H9 (cell line): ENCODE results near the gene MAP7. TPM values are rescaled to one million over a fixed set of nuclear protein-coding genes. Genes with fewer than 3 reads are reported as not detected.
"Not testable (repeated sequence)": the region's sequence is repeated elsewhere in the genome, so short reads cannot be mapped to it uniquely, and the experiment has no call there.

Experiments used
- DNase-seq: peaks from one replicate; pipeline ENCODE4 v3.0.0-alpha.2; 2017
- H2AFZ ChIP-seq: one replicate; pipeline ENCODE4 v1.6.1; 2013; ENCODE audit warnings: mild to moderate bottlenecking, low read length, control low read depth, moderate library complexity
- H2AK5ac ChIP-seq: 2 replicates; pipeline ENCODE4 v1.6.1; 2013; ENCODE audit warnings: low read length, control low read depth, mixed read lengths; ENCODE audit not compliant: insufficient read length
- H2BK120ac ChIP-seq: one replicate; pipeline ENCODE4 v1.6.1; 2013; ENCODE audit warnings: low read depth, mild to moderate bottlenecking, low read length, control low read depth, inconsistent platforms; ENCODE audit not compliant: poor library complexity, severe bottlenecking
- H2BK12ac ChIP-seq: 2 replicates; pipeline ENCODE4 v1.6.1; 2013; ENCODE audit warnings: low read length, control low read depth, mixed read lengths, low read depth; ENCODE audit not compliant: insufficient read length
- H2BK15ac ChIP-seq: 2 replicates; pipeline ENCODE4 v1.6.1; 2013; ENCODE audit warnings: low read depth, low read length, control low read depth
- H2BK20ac ChIP-seq: one replicate; pipeline ENCODE4 v1.6.1; 2013; ENCODE audit warnings: low read depth, mild to moderate bottlenecking, low read length, control low read depth, inconsistent platforms; ENCODE audit not compliant: poor library complexity, severe bottlenecking
- H2BK5ac ChIP-seq: 2 replicates; pipeline ENCODE4 v1.6.1; 2013; ENCODE audit warnings: low read length, control low read depth, mixed read lengths; ENCODE audit not compliant: insufficient read length
- H3K14ac ChIP-seq: 2 replicates; pipeline ENCODE4 v1.6.1; 2013; ENCODE audit warnings: low read length, control low read depth; ENCODE audit not compliant: insufficient read depth
- H3K18ac ChIP-seq: 2 replicates; pipeline ENCODE4 v1.6.1; 2013; ENCODE audit warnings: low read depth, mild to moderate bottlenecking, mixed read lengths, low read length, control low read depth; ENCODE audit not compliant: insufficient read length
- H3K23ac ChIP-seq: 2 replicates; pipeline ENCODE4 v1.6.1; 2013; ENCODE audit warnings: low read length, control low read depth, mixed read lengths, low read depth; ENCODE audit not compliant: insufficient read length
- H3K23me2 ChIP-seq: 2 replicates; pipeline ENCODE4 v1.6.1; 2013; ENCODE audit warnings: low read depth, mild to moderate bottlenecking, mixed read lengths, low read length, control low read depth; ENCODE audit not compliant: insufficient read length, poor library complexity, severe bottlenecking
- H3K27ac ChIP-seq: 2 replicates; pipeline ENCODE4 v1.5.1; 2013; ENCODE audit warnings: low read length, control low read depth, mixed read lengths, low read depth; ENCODE audit not compliant: insufficient read length
- H3K27me3 ChIP-seq: 2 replicates; pipeline ENCODE4 v1.6.1; 2013; ENCODE audit warnings: low read length, control low read depth, inconsistent platforms; ENCODE audit not compliant: insufficient read depth
- H3K4ac ChIP-seq: 2 replicates; pipeline ENCODE4 v1.6.1; 2013; ENCODE audit warnings: low read depth, mild to moderate bottlenecking, control low read depth, inconsistent platforms, low read length, moderate library complexity
- H3K4me1 ChIP-seq: 2 replicates; pipeline ENCODE4 v1.6.1; 2013; ENCODE audit warnings: low read length, control low read depth, inconsistent platforms; ENCODE audit not compliant: insufficient read depth
- H3K4me2 ChIP-seq: 2 replicates; pipeline ENCODE4 v1.6.1; 2013; ENCODE audit warnings: low read length, control low read depth, mixed read lengths; ENCODE audit not compliant: insufficient read length, insufficient read depth
- H3K56ac ChIP-seq: 2 replicates; pipeline ENCODE4 v1.6.1; 2013; ENCODE audit warnings: low read depth, mild to moderate bottlenecking, mixed read lengths, low read length, control low read depth; ENCODE audit not compliant: insufficient read length
- H3K79me1 ChIP-seq: 2 replicates; pipeline ENCODE4 v1.6.1; 2013; ENCODE audit warnings: low read depth, mild to moderate bottlenecking, moderate library complexity, low read length, control low read depth, inconsistent platforms; ENCODE audit not compliant: insufficient read depth, poor library complexity, severe bottlenecking
- H3K79me2 ChIP-seq: 2 replicates; pipeline ENCODE4 v1.6.1; 2013; ENCODE audit warnings: low read length, control low read depth, inconsistent platforms; ENCODE audit not compliant: insufficient read depth
- H3K9ac ChIP-seq: 2 replicates; pipeline ENCODE4 v1.6.1; 2013; ENCODE audit warnings: low read length, control low read depth, mixed read lengths; ENCODE audit not compliant: insufficient read length; ENCODE audit errors: extremely low read depth
- H3K9me3 ChIP-seq: one replicate; pipeline ENCODE4 v1.6.1; 2013; ENCODE audit warnings: low read depth, low read length, inconsistent platforms; ENCODE audit not compliant: control insufficient read depth
- H3T11ph ChIP-seq: one replicate; pipeline ENCODE4 v1.6.1; 2013; ENCODE audit warnings: mild to moderate bottlenecking, low read length, control low read depth, inconsistent platforms
- H4K20me1 ChIP-seq: one replicate; pipeline ENCODE4 v1.6.1; 2013; ENCODE audit not compliant: control insufficient read depth, insufficient read length, insufficient read depth
- H4K5ac ChIP-seq: 2 replicates; pipeline ENCODE4 v1.6.1; 2013; ENCODE audit warnings: low read depth, mild to moderate bottlenecking, mixed read lengths, low read length, control low read depth; ENCODE audit not compliant: insufficient read length
- H4K8ac ChIP-seq: replicated peaks from 2 replicates; pipeline ENCODE4 v1.6.1; 2013; ENCODE audit warnings: low read length, control low read depth, mixed read lengths, low read depth; ENCODE audit not compliant: insufficient read length
- H4K91ac ChIP-seq: 2 replicates; pipeline ENCODE4 v1.6.1; 2013; ENCODE audit warnings: low read depth, mild to moderate bottlenecking, moderate library complexity, mixed read lengths, low read length, control low read depth; ENCODE audit not compliant: insufficient read length
- H3K27ac Mint-ChIP-seq, 3 experiments: 2 replicates in 2 of 3; 3 replicates in 1 of 3; pipeline ENCODE4 v1.8.0; 2020 to 2021; ENCODE audit warnings: mixed read lengths in 3 of 3, mild to moderate bottlenecking in 1 of 3, moderate library complexity in 1 of 3
- H3K27me3 Mint-ChIP-seq: 2 replicates; pipeline ENCODE4 v1.8.0; 2021; ENCODE audit warnings: low read depth, mild to moderate bottlenecking, moderate library complexity, mixed read lengths
- H3K36me3 Mint-ChIP-seq, 3 experiments: 2 replicates in 2 of 3; 3 replicates in 1 of 3; pipeline ENCODE4 v1.8.0; 2020 to 2021; ENCODE audit warnings: low read depth in 3 of 3, mixed read lengths in 3 of 3; ENCODE audit not compliant: insufficient read depth in 1 of 3
- H3K4me1 Mint-ChIP-seq, 2 experiments: 2 replicates each; pipeline ENCODE4 v1.8.0; 2020; ENCODE audit warnings: mixed read lengths in 2 of 2
- H3K4me3 Mint-ChIP-seq, 2 experiments: 2 replicates in 1 of 2; 3 replicates in 1 of 2; pipeline ENCODE4 v1.8.0; 2020 to 2021; ENCODE audit warnings: mild to moderate bottlenecking in 2 of 2, mixed read lengths in 2 of 2, moderate library complexity in 1 of 2
- H3K9me3 Mint-ChIP-seq, 2 experiments: 2 replicates in 1 of 2; 3 replicates in 1 of 2; pipeline ENCODE4 v1.8.0; 2020; ENCODE audit warnings: mild to moderate bottlenecking in 2 of 2, mixed read lengths in 2 of 2, moderate library complexity in 1 of 2
- CTCF ChIP-seq: fragments of 200-600 bp; sonication (generic); conservative IDR thresholded peaks from 3 replicates; pipeline ENCODE4 v1.8.0; 2021; ENCODE audit warnings: antibody characterized with exemption, mild to moderate bottlenecking
- WGBS: extraction: QIAGEN DNeasy Blood & Tissue Kit; methylation state at CpG from one replicate; pipeline ENCODE4 v1.1.7; 2013; ENCODE audit warnings: missing lambda C conversion rate, low lambda C conversion rate, mixed read lengths; ENCODE audit not compliant: insufficient read length; ENCODE audit errors: extremely low coverage; 5-methylcytosine and 5-hydroxymethylcytosine counted together
- total RNA-seq: library from RNA; stranded (reverse); gene quantifications from 2 replicates; pipeline ENCODE4 v1.2.1, GENCODE V29; 2021

Gene MAP7
- total RNA-seq, 1 experiment from 2014 or later: 51.1 TPM

- no peak overlapping the region for H3K9ac ChIP-seq
- H2AFZ ChIP-seq: no peak overlapping the region
Measured at GRCh38 chr6:136586295-136586694, 36.1 kb upstream of the MAP7 start.

GRCh38 chr6:136585523-136585922 is 35.3 kb upstream of the MAP7 start:
- H2BK5ac ChIP-seq, H2AFZ ChIP-seq, H3K23me2 ChIP-seq, H2BK12ac ChIP-seq, H2BK120ac ChIP-seq, H3K27me3 ChIP-seq, H3K4me3 Mint-ChIP-seq, DNase-seq, H4K5ac ChIP-seq, H3K79me1 ChIP-seq, H3K27ac ChIP-seq, H3K27me3 Mint-ChIP-seq, H3K79me2 ChIP-seq, H4K91ac ChIP-seq, H3K4ac ChIP-seq, H2AK5ac ChIP-seq, H3K27ac Mint-ChIP-seq, H3K4me2 ChIP-seq, H3K18ac ChIP-seq, H3K9ac ChIP-seq, H4K8ac ChIP-seq, H3K14ac ChIP-seq, H4K20me1 ChIP-seq, H2BK20ac ChIP-seq, H3T11ph ChIP-seq, H3K9me3 ChIP-seq, H2BK15ac ChIP-seq, H3K56ac ChIP-seq, H3K23ac ChIP-seq: not testable (repeated sequence)
- peaks cover 12% of the 10 kb centered on the region for H3K4me1 ChIP-seq
- Mint-ChIP-seq H3K36me3 (peaks cover 5 to 27% (median 15%) of the 10 kb centered on the region in 3 experiments; a peak in 6 of 7 replicates), H3K9me3 (peaks cover 12 to 13% of the 10 kb centered on the region in 2 experiments), H3K4me1 (peaks cover 22 to 29% of the 10 kb centered on the region in 2 experiments)
- WGBS: no CpG with 5 or more reads among the region's 2 CpGs

More at GRCh38 chr6:136586295-136586694, 36.1 kb upstream of the MAP7 start:
- H3K4me3 Mint-ChIP-seq: no peak overlapping the region
- H3K9me3 Mint-ChIP-seq: peaks cover 13 to 19% of the 10 kb centered on the region in 2 experiments
- Histone ChIP-seq H3K56ac (no peak overlapping the region), H3K4me2 (no peak overlapping the region), H4K8ac (no peak overlapping the region), H3K18ac (no peak overlapping the region), H2BK12ac (no peak overlapping the region), H3K4ac (no peak overlapping the region), H3K14ac (no peak overlapping the region), H2AK5ac (no peak overlapping the region), H2BK120ac (no peak overlapping the region), H4K5ac (no peak overlapping the region), H3K23ac (no peak overlapping the region), H2BK5ac (no peak overlapping the region), H3K79me2 (no peaks in the 10 kb centered on the region), H3K4me1 (peaks cover 12% of the 10 kb centered on the region), H3K9me3 (no peaks in the 10 kb centered on the region), H3K23me2 (no peaks in the 10 kb centered on the region), H4K91ac (no peak overlapping the region), H2BK15ac (no peak overlapping the region), H4K20me1 (no peaks in the 10 kb centered on the region), H2BK20ac (no peak overlapping the region), H3T11ph (no peak overlapping the region), H3K27me3 (no peaks in the 10 kb centered on the region), H3K79me1 (no peaks in the 10 kb centered on the region), H3K27ac (no peak overlapping the region)
- no peak for DNase-seq
- TF ChIP-seq CTCF: no peak
- no peaks in the 10 kb centered on the region; the same call in 1 of the 2 replicates for H3K27me3 Mint-ChIP-seq
- peaks cover 11 to 34% (median 21%) of the 10 kb centered on the region in 3 experiments for H3K36me3 Mint-ChIP-seq
- WGBS: no CpG with 5 or more reads among the region's 4 CpGs
- H3K4me1 Mint-ChIP-seq: peaks cover 28 to 35% of the 10 kb centered on the region in 2 experiments
- no peak overlapping the region for H3K27ac Mint-ChIP-seq
